Neural crest cell (in vitro differentiated cells): Measurements from ENCODE around the gene TBC1D30. TPM values are rescaled to one million over a fixed set of nuclear protein-coding genes. Genes with fewer than 3 reads are reported as not detected.

Experiments used
- DNase-seq: peaks from one replicate; pipeline ENCODE4 v3.0.0; 2021; ENCODE audit warnings: low read depth, mixed read lengths, low spot score
- H3K27ac Mint-ChIP-seq: one replicate; pipeline ENCODE4 v1.8.0; 2021; ENCODE audit warnings: mild to moderate bottlenecking, mixed read lengths; ENCODE audit not compliant: unreplicated experiment
- H3K27me3 Mint-ChIP-seq: 2 replicates; pipeline ENCODE4 v1.8.0; 2021; ENCODE audit warnings: low read depth, mild to moderate bottlenecking, mixed read lengths
- H3K36me3 Mint-ChIP-seq: 2 replicates; pipeline ENCODE4 v1.8.0; 2021; ENCODE audit warnings: low read depth, mild to moderate bottlenecking, mixed read lengths
- H3K4me1 Mint-ChIP-seq: 2 replicates; pipeline ENCODE4 v1.8.0; 2021; ENCODE audit warnings: mixed read lengths
- H3K4me3 Mint-ChIP-seq: one replicate; pipeline ENCODE4 v1.8.0; 2021; ENCODE audit warnings: mild to moderate bottlenecking, mixed read lengths
- H3K9me3 Mint-ChIP-seq: 2 replicates; pipeline ENCODE4 v1.8.0; 2021; ENCODE audit warnings: mixed read lengths
- total RNA-seq: library from RNA; stranded (reverse); gene quantifications from 2 replicates; pipeline ENCODE4 v1.2.1, GENCODE V29; 2021
- TF ChIP-seq, protein P1 (sequence below): fragments of 200-600 bp; sonication (generic); conservative IDR thresholded peaks from 2 replicates; pipeline ENCODE4 v1.5.0; 2021; ENCODE audit warnings: antibody characterized with exemption, mild to moderate bottlenecking

The TBC1D30 gene
- total RNA-seq, 1 donor from 2014 or later: 2.6 TPM

DNA sequence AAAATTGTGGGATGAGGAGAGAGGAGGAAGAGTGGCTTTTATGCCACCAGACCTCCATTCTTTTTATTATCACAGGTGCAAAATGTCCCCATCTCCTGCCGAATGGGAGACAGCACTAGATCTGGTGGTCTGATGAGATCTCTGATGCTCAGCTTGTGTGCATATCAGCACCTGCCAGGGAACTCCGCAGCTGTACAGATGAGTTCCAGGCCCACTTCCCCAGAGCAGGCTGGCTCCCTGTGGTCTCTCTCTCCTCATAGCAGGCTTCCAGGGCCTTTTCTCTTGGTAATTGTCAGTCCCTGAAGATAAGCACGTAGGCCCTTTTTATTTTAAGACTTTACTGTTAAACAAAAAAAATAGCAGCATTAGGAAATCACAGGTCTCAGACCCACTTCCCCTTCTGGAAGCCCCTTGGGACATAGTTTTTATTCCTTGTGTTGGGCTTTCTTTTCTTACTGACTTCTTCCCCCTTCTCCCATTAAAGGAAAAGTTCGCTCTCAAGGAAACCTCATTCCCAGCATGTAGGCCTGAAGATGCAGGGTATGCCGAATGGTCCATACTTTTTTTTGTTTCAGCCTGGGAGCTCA lies 4.5 kb upstream of the TBC1D30 start:
- DNase-seq: no peak
- H3K36me3 Mint-ChIP-seq: no peaks in the 10 kb centered on the region
- H3K4me1 Mint-ChIP-seq: peaks cover 15% of the 10 kb centered on the region
- TF ChIP-seq, protein P1, sequence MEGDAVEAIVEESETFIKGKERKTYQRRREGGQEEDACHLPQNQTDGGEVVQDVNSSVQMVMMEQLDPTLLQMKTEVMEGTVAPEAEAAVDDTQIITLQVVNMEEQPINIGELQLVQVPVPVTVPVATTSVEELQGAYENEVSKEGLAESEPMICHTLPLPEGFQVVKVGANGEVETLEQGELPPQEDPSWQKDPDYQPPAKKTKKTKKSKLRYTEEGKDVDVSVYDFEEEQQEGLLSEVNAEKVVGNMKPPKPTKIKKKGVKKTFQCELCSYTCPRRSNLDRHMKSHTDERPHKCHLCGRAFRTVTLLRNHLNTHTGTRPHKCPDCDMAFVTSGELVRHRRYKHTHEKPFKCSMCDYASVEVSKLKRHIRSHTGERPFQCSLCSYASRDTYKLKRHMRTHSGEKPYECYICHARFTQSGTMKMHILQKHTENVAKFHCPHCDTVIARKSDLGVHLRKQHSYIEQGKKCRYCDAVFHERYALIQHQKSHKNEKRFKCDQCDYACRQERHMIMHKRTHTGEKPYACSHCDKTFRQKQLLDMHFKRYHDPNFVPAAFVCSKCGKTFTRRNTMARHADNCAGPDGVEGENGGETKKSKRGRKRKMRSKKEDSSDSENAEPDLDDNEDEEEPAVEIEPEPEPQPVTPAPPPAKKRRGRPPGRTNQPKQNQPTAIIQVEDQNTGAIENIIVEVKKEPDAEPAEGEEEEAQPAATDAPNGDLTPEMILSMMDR: no peak
- H3K4me3 Mint-ChIP-seq: no peak overlapping the region
- H3K27me3 Mint-ChIP-seq: peaks cover 30% of the 10 kb centered on the region
- H3K27ac Mint-ChIP-seq: no peak overlapping the region
- H3K9me3 Mint-ChIP-seq: peaks cover 5% of the 10 kb centered on the region

DNA sequence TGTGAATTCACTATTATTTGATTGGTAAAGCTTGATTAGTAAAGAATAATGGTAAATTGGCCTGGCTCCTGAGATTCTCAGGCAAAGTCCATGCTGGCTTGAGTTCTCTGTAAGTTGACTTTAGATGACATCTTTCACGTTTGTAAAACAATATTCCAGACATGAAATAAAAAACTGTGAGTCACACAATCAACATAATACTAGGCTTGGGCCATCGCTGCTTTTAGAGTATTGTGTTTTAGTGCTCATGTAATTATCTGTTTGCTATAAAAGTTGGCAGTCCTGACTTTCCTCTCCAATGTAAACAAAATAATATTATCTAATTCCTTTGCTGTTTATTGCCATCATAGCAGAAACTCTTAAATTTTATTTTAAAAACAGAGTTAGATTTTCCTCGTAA lies 3.9 kb upstream of the TBC1D30 start:
- no peak for DNase-seq
- TF ChIP-seq, protein P1: no peak
- peaks cover 5% of the 10 kb centered on the region for H3K9me3 Mint-ChIP-seq
- H3K36me3 Mint-ChIP-seq: no peaks in the 10 kb centered on the region
- peaks cover 37% of the 10 kb centered on the region for H3K27me3 Mint-ChIP-seq
- H3K4me1 Mint-ChIP-seq: peaks cover 19% of the 10 kb centered on the region
- no peak overlapping the region for H3K4me3 Mint-ChIP-seq
- no peak overlapping the region for H3K27ac Mint-ChIP-seq

DNA sequence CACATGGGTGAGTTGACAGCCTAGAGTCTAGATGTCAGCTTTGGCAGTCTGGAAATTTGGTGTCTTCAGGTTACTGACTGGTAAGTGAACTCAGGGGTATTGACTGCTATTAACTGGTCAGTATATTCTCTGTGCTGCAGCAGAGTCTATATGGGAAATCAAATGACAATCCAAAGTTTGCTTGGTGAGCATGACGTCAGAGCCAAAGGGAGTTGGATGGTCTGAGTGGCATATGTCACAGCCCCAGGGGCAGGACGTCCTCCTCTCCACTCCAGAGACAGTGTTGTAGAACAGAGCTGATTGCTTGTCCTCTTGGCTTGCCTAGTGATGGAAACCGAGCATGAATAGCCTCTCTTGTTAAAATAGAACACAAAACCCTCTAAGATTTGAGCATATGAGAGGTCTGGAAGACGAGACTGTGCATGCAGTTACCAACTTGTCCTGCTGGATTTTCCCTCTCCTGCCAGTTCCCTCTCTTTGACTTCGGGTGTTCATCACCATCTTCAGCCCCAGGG lies 3.3 kb upstream of the TBC1D30 start:
- Mint-ChIP-seq H3K9me3 (peaks cover 5% of the 10 kb centered on the region), H3K4me3 (peak overlapping the region; percentile 17), H3K27ac (no peak overlapping the region), H3K4me1 (peaks cover 23% of the 10 kb centered on the region), H3K36me3 (peaks cover 2% of the 10 kb centered on the region), H3K27me3 (peaks cover 42% of the 10 kb centered on the region)
- TF ChIP-seq, protein P1: no peak
- no peak for DNase-seq

DNA sequence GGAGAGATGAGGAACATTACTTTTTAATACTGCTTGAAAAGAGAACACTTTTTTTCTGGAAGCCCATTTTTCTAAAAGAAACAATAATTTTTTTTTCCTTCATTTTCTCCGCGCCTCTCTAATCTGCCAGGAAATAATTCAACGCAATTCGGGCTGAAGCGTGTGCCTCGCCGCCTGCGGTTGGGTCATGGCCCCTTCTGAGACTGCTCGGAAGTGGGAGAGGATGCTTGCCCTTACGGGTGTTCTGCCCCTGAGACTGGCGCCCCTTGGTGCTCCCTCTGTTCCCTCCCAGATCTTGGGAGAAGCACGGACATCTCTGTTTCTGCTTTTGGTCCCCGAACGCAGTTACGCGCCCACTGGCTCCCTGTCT lies 332 bp upstream of the TBC1D30 start:
- TF ChIP-seq, protein P1: no peak
- no peak for DNase-seq
- Mint-ChIP-seq H3K36me3 (peaks cover 4% of the 10 kb centered on the region), H3K9me3 (peaks cover 5% of the 10 kb centered on the region), H3K4me1 (peaks cover 27% of the 10 kb centered on the region), H3K27ac (no peak overlapping the region), H3K27me3 (peaks cover 72% of the 10 kb centered on the region), H3K4me3 (peak overlapping the region; percentile 67)

DNA sequence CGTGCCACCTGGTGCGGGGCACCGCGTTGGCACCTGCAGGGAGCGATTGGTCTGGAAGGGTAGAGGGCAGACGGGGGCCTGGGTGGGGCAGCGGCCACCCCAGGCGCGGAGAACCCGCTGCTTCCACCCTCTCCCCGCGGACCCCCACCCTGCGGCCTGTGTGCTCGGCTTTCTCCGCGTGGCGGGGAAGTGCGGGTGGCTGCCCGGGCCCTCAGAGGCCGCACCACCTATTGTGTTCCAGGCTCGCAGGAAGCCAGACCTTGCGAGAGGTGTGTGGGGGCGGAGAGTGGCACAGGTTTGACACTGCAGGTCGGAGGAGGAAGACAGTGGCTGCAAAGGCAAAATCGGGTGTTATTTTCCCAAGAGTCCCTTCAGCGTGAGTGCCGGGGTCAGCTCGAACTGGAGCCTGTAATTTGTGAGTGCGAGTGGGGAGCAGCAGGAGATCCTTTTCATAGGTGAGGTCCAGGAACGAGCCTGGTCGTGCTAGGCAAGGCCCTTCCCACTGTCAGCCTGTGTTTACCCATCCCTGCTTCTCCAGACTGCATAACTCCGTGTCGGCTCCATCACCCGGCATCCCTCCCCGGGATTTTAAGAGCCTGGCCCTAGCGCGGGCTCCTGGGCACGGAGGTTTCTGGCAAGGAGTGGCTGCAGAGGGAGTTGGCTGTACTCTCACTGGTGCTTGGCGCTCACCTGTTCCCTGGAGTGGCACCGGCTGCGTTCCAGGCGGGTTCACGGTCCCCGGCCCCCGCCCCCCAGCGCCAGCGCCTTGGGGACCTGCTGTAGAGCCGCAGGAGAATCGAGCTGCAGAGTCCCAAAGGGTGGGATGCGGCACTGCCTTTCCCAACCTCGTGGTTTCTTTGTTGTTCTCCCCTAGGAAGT lies 935 bp downstream of the TBC1D30 start:
- TF ChIP-seq, protein P1: no peak
- Mint-ChIP-seq H3K27ac (no peak overlapping the region), H3K4me3 (peak overlapping the region; percentile 83), H3K27me3 (peaks cover 84% of the 10 kb centered on the region), H3K9me3 (peaks cover 5% of the 10 kb centered on the region), H3K4me1 (peaks cover 27% of the 10 kb centered on the region), H3K36me3 (peaks cover 4% of the 10 kb centered on the region)
- no peak for DNase-seq
